HG02798 (cell line): ENCODE results near the gene PDZD2.

ENCODE experiments used
- ATAC-seq: cut with Tn5 transposase; IDR thresholded peaks from one replicate; pipeline ENCODE4 v1.9.1; 2021; ENCODE audit warnings: mild to moderate bottlenecking; ENCODE audit not compliant: unreplicated experiment, poor library complexity

The PDZD2 gene

DNA sequence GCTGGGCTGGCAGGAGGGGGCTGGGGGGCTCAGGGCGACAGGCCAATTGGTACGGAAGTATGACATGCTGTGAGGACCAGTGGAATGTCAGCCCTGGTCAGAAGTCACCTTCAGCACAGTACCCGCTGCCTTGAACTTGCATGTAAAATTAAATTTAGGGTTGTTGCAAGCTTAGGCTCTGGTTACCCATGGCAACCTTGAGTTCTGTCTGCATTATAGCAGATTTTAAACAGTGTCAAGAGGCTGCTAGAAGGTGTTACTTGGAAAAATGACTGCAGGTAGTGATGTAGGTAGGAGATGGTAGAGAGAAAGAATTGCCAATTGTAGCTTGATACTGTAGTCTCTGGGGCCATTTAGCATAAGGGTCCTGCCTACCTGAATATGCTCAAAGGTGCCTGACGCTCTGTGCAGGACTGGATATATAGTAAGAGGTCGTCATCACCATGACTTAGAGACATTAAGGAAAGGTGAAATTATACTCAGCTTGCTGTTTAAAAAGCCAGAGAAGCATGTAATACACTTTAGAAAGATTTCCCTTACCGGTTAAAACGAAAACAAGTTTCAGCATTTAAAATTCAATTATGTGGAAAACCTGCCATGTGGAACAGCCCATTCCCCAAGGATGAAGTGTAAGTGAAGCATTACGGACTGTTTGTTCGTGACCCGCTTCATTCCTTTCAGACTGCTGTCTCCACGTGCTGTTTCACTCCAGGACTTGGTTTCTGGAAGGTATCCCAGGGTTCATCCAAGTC, 169.0 kb downstream of the PDZD2 start:
- no peak for ATAC-seq

DNA sequence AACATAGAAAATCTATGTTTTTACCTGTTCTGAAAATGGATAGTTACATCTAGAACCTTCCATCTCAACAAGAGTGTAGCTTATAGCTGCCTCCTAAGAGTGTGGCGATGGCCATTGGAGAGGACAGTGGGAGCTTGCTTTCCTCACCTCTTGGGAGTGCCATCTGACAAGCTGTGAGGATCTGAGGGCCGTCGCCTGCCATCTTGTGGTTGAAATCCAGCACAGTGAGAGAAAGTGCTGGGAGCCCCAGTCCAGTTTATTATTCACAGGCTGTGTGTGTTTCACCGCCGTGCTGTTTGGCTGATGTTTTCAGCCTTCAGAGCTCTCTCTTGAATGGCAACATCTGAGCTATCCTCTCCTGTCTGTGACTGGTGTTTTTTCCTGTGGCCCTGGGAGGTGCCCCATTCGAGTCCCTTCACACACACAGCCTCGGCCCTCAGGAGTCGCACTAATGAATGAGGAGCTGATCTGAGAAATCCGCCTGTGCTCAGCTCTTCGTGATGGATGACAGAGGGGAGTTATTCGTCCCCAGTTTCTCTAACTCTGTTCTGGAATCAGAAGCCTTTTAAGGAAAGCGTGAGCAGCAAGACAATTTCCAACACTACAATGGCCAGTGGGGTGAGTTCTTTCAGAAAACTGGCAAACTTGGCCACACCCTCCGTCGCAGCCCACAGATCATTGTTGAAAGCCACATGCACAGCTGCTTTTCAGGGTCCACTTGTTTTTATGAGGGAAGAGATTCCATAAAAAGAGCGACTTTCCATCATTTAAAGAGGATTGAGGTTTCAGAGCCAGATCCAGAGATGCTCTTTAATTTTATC, 170.3 kb downstream of the PDZD2 start:
- ATAC-seq = peak; percentile 52

DNA sequence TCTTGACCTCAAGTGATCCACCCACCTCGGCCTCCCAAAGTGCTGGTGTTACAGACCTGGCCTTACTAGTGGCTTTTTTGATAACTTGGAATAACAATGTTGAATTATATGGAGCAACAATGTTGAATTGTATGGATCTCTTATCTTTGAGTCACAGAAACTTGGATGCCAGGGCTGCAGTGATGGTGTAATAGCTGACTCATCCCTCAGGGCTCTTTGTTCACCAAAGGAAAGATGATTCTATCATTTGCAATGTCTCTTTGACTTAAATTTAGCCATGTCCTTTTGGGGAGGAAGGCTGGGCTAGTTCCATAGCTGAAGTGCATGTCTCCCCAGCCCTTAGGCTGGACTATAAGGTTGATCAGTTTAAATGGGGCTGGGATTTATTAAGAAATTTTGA, 172.3 kb downstream of the PDZD2 start:
- ATAC-seq = no peak

DNA sequence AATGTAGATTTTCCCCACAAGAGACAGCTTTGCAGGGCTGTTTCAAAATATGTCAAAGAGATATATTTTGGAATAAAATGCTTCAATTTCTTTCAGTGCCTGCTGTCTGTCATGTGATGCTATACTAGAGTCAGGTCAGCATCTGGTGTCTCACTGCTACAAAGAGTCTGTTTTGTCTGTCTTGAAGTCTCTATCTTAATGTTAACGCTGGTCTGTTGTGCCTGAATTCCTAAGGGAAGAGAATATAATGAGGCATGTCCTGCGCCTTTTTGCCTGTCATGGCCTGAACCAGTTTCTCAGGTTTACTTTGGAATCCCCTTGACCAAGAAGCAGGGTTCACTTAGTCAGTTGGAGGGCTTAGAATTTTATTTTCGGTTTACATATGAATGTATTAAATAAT, 176.4 kb downstream of the PDZD2 start:
- no peak for ATAC-seq

DNA sequence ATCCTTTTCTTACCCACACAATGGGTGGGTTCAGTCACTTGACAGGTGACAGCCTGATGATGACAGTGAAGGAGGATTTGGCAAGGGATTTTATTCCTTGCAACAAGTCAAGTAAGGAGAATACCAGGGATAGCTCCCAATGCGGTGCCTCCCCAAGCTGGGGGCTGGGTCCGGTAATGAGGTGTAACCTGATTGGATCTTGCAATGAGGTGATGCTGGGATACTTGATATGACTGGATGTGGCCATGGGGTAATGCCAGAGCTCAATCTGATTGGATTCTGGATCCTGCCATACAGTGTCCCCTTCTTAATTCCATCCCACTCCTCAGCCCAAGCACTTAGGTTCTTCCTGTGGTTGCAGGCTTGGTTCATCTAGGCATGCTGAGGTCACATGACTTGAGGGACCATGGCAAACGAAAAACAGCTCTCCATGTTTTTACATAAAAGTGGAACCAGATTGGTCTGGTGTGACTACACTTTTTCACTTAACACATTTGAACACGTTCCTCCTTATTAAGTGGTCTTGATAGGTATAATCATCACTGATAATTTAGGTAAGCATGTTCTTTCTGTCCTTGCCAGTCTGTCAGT, 181.1 kb downstream of the PDZD2 start:
- ATAC-seq = no peak

DNA sequence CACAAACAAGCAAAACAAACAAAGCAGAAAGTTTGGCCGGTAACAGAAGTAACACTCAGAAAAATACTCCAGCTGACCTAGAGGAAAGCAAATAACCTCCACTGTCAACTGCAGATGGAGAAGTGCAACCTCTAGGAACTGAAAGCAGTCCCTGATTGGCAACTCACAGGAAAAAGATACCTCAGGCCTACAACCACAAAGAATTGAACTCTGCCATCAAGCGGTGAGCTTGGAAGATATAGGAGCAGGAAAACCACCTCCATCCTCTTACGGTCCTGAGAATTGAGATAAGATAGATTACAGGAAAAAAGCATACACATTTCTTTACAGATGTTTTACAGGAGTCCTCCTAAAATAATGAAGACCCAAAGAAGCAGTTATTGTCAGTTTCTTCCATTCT, 184.5 kb downstream of the PDZD2 start:
- ATAC-seq = no peak

DNA sequence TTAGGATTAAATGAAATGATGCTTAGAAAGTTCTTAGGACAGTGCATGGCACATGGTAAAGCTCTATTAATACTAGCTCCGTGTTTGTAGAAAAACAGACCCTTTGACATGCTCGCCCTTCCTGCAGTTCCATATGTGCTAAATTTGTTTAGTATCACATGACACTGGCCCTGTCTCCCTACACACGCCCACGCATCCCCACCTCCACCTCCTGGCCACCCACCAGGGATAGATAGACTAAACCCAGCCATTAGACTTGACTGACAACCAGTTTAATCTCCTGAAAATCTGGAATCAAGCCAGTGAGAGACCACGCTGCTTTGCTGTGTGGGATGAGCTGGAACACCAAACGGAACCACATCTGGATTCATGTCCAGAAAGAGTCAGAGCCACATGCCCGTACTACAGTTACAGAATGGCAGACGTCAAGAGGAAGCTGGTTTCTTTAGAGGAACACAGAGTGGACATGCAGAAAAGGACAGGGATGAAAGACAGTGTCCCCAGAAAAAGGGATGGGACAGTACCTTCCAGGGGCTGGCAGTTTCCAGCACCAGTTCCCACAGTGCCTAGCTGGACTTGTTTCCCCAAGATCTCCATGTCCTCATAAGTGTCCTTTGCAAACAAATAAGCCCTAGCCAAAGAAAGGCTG, 186.1 kb downstream of the PDZD2 start:
- no peak for ATAC-seq

DNA sequence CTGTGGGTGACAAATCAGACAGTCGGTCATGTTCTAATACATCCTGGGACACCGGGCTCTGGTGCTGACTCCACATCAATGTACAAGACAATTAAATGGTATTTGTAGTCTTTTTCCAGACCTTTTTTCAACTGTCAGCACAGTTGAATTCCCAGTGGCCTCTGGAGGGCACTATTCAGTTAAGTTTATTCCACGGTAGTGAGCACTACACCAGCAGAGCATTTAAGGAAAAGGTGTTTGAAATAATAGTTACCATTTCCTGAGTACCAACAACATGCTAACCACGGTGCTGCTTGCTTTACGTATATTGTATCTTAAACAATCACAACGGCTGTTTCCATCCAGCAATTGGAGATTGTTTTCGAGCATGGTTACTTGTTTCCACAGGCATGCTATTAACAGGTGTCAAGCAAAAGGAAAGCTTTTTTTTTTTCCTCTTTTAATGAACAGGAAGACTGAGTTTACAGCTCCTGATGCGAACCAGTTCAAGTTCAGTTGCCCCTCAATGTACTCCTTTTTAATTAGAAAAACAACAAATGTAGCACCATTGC, 186.7 kb downstream of the PDZD2 start:
- ATAC-seq = peak; percentile 62

DNA sequence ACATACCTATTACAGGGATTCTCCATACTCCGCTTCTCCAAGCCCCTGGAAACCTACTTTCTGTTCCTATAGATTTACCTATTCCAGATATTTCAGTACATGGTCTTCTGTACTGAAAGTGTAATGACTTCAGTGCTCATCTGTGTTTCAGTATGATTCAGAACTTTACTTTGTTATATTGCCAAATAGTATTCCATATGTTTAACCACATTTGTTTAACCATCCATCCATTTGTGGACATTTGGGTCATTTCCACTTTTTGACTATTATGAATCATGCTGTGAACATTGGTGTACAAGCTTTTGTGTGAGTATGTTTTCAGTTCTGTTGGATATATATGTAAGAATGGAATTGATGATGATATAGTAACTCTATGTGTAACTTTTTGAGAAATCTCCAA, 188.9 kb downstream of the PDZD2 start:
- no peak for ATAC-seq

DNA sequence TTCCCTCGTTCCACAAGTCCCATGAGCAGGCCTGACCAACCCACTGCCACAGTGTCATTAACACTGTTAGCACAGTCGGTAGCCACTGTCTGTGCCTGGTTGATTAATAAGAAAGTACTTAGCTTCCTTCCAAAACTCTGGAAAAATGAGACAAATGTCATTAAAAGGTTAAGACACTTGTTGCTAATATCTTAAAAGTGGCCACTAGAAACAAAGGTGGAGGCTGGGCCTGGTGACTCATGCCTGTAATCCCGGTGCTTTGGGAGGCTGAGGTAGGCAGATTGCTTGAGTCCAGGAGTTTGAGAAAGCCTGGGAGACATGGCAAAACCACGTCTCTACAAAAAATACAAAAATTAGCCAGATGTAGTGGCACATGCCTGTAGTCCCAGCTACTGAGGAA, 194.0 kb downstream of the PDZD2 start:
- ATAC-seq = no peak

DNA sequence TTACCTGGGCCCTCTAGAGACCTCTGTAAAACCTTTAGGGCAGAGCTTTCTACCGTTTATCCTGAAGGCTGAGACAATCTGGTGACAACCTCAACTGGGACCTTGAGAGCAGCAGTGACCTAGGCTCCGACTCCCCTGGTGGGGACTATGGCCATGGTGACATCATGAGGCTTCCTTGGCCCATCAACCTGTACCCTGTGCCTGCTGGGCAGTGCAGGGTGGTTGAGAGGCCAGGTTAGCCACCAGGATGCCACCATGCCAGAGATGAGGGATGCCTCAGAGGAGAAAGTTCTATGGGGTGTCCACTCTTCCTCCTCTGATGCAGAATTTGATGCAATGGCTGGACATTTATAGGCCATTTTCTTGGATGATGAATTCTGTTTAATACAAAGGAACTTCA, 194.8 kb downstream of the PDZD2 start:
- ATAC-seq = no peak

DNA sequence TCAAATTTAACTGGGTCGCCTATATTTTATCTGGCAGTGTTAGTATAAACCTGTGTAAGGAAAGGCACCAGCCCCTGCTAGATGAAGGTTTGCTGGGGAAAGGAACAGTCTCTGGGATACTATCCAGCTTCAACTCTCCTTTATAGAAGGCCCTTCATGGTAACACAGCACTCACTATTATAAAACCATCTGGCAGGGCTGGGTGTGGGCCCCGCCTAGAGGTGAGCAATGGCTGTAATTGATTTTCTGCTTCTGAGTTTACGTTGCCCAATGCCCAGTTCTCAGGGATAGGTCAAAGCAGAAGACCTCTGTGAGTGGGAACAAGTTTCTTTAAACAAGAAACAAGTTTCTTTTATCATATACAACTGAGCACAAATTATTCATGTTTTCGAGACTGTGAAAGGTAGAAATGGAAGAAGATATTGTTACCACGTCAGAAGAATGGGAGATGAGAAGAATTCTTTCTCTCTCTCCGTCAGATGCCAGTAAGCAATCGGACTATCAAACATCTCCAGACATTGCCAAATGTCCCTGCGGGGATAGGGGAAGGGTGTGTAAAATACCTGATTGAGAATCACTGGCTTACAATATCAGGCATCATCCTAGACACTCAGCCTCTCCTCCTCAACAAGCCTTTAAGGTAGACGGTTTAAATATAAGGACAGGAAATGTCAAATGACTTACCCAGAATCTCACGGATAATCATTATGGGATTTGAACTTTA, 205.9 kb downstream of the PDZD2 start:
- ATAC-seq = no peak

DNA sequence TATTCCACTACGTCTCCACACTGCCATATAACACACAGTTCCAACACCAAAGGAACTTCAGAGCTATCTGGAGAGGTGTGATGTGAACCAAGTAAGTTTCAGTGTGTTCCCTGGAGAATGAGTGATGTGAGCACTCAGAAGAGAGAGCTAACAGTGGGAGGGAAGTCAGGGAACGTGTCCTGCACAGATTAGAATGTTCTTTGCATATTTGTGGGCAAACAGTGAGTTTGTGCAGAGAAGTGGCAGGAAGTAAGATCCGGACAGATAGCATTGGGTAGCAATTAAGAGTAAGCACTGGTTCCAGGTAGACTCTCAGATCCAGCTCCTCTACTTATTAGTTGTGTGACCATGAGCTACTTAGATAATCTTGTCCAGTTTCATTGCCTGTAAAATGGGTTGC, 206.4 kb downstream of the PDZD2 start:
- ATAC-seq = no peak

DNA sequence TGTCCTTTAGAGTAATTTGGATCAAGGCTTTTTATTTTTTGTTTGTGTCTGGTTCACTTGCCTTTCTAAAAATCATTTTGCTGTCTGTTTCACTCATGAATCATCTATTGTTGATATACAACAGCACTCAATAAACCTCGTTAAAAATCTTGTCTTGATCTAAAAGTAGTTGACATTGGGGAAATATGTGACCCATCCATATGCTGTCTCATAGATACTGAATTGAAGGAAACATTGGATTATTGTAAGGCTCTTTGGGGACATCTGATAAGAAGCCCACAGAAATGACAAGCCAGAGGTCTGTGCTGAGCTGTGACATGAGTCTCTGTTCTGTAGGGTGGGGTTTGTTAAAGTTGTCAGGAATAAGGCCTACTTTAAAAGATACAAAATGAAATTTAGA, 208.0 kb downstream of the PDZD2 start:
- no peak for ATAC-seq

DNA sequence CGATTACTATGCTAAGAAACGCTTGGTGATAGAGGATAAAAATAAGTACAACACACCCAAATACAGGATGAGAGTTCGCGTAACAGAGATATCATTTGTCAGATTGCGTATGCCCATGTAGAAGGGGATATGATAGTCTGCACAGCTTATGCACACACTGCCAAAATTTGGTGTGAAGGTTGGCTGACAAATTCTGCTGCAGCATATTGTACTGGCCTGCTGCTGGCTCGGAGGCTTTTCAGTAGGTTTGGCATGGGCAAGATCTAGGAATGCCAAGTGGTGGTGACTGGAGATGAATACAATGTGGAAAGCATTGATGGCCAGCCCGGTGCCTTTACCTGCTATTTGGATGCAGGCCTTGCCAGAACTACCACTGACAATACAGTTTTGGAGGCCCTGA, 208.4 kb downstream of the PDZD2 start:
- no peak for ATAC-seq

DNA sequence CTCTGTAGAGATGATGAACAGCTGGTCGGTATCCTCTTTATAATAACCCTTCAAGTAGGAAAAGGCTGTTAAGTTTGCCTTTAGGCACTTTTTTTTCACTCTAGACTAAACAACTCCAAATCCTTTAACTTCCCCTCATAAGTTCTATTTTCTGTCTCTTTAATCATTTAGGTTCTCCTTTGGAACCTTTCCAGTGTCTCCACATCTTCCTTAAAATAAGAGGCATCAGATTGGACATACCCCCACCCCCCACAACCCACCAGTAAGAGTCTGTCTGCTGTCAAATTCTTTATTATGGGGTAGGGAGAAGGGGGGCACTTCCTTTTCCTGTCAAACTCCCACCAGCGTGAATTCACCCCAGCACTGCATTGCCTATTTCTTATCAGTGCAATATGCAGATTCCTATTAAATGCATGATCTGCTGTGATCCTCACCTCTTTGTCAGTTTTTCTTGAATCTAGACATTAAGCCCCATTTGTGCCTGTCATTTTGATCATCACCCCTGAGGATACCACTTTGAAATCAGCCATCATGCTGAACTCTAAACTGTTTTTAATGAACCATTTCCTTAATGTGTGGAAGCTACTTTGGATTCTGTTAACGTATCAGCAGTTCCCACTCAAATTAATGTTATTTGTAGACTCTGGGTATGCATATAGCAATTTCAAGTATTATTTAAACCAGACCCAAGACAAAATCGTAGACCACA, 212.2 kb downstream of the PDZD2 start:
- ATAC-seq = no peak

DNA sequence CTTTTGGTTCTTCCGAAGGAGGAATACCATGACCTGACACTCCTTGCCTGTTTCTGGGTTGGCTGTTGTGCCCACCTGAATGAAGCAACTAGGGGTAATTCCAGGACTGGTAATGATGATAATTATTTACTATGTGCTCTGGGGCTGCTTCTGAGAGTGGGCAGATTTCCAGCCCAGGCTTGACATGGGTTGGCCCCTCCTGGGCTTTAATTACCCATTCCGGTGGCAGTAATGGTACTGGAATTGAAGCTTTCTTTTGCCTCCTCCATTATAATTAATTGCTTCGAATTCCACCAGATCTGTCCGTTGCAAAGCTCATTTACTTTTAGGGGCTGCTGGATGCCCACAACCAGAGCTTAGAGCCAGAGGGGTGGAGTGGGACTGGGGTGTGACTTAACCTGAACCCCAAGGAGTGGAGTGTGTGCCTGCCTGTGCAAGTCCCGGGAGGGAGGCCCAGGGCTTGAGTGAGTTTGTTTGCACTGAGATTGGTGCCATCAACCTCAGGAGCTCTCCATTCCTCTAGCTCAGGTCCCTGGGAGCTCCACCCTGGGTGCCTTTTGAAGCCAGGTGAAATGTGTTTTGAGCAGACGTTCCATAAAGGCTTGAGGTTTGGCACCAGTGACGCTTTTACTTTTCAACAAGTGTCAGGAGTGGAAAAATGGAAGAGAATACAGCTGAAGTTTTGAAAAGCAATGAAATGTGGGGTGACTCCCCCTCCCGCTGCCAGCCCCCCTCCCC, 214.6 kb downstream of the PDZD2 start:
- no peak for ATAC-seq

DNA sequence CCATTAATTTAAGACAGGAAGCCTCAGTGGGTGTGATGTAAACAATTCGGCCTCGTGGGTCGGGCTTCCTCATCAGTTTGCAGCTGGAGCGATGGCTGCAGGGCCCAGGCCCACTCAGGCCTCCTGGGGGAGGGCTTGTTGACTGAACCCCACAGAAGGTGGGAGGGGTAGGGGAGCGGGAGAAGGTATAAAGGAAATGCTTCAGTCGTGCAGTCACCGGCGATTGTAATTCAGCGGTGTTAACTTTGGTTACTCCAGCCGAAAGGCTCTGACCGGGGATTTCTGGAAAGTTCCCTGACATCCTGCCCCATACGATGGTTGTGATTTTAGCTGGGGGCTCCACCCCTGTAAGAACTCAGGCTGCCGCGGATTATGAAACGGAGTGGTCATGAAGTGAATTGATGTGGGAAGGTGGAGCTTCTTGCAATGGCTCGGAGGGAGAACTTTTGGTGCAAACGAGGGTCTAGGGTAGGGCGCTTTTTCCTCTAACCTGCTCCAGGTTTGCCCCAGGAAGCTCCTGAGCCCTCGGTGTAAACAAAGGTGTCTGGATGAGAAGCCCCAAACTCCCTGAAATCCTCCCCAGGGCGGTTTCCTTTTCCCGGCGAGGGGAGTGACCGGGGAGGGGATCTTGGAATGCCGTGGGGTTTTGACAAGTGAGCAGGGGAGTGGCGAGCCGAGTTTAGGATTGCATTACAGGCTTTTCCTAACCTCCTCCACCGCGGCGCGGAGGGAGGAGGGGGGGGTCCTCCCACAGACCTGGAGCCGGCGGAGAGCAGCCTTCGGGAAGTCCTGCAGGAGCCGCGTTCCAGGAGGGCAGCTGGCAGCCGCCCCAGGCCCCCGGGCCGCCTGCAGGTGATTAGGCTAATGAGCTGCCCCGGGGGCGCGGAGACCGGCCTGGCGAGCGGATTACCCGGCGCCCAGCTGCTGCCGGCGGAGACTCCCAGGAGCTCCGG, 215.5 kb downstream of the PDZD2 start:
- no peak for ATAC-seq
